ENCODE results near the gene TTC39B.

Gene TTC39B

DNA sequence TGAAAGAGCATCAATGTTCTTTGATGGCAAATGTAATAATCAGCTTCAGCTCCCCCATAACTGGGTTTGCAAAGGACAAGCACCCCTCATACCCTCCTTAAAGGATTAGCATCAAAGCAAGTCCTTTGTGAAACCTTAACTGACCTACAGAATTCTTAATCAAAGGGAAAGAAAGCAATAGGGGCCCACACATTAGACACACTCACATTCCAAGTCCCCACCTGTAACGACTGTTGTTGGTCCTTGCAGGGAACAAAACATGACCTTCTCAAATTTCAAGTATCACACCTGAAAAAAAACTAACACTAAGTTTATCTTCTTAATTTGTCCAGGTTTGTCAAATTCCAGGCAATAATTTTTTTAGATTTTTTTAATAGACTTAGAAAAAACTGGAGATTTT is 32.6 kb downstream of the TTC39B start:
- H3K4me3 ChIP-seq (ENCODE audit: control insufficient read depth, low read depth, low read length) = no peak overlapping the region
- DNase-seq (ENCODE audit: low read depth) = no peak
- TF ChIP-seq, protein P1, sequence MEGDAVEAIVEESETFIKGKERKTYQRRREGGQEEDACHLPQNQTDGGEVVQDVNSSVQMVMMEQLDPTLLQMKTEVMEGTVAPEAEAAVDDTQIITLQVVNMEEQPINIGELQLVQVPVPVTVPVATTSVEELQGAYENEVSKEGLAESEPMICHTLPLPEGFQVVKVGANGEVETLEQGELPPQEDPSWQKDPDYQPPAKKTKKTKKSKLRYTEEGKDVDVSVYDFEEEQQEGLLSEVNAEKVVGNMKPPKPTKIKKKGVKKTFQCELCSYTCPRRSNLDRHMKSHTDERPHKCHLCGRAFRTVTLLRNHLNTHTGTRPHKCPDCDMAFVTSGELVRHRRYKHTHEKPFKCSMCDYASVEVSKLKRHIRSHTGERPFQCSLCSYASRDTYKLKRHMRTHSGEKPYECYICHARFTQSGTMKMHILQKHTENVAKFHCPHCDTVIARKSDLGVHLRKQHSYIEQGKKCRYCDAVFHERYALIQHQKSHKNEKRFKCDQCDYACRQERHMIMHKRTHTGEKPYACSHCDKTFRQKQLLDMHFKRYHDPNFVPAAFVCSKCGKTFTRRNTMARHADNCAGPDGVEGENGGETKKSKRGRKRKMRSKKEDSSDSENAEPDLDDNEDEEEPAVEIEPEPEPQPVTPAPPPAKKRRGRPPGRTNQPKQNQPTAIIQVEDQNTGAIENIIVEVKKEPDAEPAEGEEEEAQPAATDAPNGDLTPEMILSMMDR (conservative IDR thresholded peaks at IDR 0.05; ENCODE audit: control insufficient read depth, insufficient read depth, low read depth, low read length) = no peak

DNA sequence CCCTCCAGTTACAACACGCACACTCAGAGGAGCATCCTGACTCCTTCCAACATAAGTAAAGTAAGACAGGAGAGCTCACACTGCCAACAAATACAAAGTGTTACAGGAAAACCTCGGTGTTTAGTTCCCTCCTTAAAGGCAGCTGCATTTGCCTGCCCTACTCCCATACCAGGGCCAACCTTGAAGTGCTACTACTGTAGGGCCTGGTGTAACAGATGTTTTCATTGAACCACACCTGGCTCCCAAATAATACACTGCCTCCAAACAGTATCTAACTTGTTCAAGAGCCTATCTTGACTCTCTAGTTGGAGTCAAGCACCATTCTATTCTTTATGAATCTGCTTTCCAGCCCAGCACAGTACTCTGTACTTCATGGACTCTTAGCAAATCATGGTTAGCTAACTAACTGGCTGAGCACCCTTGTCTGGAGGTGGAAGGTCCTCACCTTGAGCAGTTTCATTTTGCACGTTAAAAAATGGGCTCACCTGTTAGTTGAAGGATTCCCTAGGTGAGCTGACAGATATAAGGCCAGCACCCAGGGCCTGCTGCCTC is 34.6 kb downstream of the TTC39B start:
- DNase-seq (ENCODE audit: low read depth) = no peak
- H3K4me3 ChIP-seq (ENCODE audit: control insufficient read depth, low read depth, low read length) = no peak overlapping the region
- TF ChIP-seq, protein P1 (conservative IDR thresholded peaks at IDR 0.05; ENCODE audit: control insufficient read depth, insufficient read depth, low read depth, low read length) = no peak

DNA sequence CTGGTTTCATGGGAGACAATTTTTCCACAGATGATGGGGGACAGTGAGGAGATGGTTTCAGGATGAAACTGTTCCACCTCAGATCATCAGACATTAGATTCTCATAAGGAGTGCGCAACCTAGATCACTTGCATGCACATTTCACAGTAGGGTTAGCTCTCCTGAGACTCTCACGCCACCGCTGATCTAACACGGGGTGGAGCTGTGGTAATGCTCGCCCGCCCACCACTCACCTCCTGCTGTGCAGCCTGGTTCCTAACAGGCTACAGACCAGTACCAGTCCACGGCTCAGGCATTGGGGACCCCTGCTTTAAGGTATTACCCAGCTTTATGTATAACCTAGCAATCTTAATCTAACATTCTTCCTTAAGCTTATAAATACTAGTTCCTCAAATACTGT is 35.6 kb downstream of the TTC39B start:
- no peak overlapping the region for H3K4me3 ChIP-seq (ENCODE audit: control insufficient read depth, low read depth, low read length)
- DNase-seq (ENCODE audit: low read depth) = no peak
- TF ChIP-seq, protein P1 (conservative IDR thresholded peaks at IDR 0.05; ENCODE audit: control insufficient read depth, insufficient read depth, low read depth, low read length) = no peak

DNA sequence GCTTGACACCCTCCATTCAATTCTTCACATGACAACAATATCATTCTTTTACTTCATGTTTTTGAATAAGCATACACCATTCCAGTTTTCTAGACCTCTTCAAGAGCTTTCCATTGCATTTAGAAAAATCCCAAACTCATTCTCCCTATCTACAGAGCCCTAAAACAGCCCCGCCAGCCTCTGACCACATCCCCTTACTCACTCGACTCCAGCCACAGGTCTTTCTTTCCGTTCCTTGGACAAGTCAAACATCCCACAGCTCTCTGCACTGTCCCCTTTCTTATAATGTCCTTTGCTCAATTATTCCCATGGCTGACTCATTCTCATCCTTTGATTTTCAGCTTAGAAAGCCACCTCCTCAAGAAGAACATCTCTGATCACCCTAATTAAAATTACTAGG is 38.2 kb downstream of the TTC39B start:
- H3K4me3 ChIP-seq (ENCODE audit: control insufficient read depth, low read depth, low read length) = no peak overlapping the region
- no peak for DNase-seq (ENCODE audit: low read depth)
- TF ChIP-seq, protein P1 (conservative IDR thresholded peaks at IDR 0.05; ENCODE audit: control insufficient read depth, insufficient read depth, low read depth, low read length) = no peak

DNA sequence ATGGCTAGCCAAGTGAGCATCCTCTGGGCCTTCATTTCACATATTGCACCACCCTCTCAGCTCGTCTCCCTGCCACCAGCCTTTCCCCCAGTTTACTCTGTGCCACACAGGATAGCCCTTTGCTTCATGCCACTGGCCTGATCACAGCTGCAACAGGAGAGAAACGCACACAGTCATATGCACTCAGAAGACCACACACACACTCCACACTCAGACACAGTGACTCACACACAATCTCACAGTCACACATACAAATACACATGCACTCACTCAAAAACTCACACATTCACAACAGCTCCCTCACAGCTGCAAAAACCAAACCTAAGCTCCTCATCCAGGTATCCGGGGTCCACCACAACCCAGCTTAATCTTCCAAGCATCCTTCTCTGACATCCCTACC is 38.7 kb downstream of the TTC39B start:
- peak; percentile 18 for DNase-seq (ENCODE audit: low read depth)
- TF ChIP-seq, protein P1 (conservative IDR thresholded peaks at IDR 0.05; ENCODE audit: control insufficient read depth, insufficient read depth, low read depth, low read length) = no peak

DNA sequence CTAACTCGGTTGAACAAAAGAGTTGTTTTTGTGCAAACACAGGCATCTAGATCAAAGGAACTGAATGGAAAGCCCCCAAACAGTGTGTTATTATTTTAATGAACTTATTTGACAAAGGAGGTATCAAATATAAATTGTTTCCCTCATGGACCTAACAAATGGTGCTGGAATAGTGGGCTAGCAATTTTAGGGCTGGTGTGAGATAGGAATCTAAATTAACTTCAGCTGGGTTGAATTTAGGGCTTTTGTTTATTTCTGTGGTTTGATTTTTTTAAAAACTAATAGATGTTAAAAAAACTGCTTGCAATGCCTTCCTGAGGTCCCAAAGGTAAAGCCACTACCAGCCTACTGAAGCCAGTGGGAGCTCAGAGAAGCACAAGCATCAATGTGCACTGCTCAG is 42.1 kb downstream of the TTC39B start:
- H3K4me3 ChIP-seq (ENCODE audit: control insufficient read depth, low read depth, low read length) = no peak overlapping the region
- DNase-seq (ENCODE audit: low read depth) = no peak
- TF ChIP-seq, protein P1 (conservative IDR thresholded peaks at IDR 0.05; ENCODE audit: control insufficient read depth, insufficient read depth, low read depth, low read length) = no peak

More for the DNA sequence above, 38.7 kb downstream of the TTC39B start:
- no peak overlapping the region for H3K4me3 ChIP-seq (ENCODE audit: control insufficient read depth, low read depth, low read length)

DNA sequence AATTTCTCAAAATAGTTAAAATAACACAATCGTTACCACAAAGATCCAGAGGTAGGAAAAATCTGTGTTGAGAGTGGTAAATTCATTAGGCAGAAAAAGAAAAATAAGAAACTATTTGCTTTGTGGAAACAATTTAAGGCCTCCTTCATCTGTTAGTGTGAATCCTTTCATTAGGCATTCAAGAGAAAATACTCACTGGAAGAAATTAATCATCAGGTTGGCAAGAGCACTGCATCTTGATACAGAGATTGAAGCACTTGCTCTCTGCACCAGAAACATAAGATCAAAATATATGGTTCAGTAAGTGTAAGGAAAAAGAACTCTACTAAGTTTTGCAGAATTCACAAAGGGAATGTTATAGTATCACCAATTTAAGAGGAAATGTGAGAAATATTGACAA is 44.4 kb downstream of the TTC39B start:
- TF ChIP-seq, protein P1 (conservative IDR thresholded peaks at IDR 0.05; ENCODE audit: control insufficient read depth, insufficient read depth, low read depth, low read length) = no peak
- DNase-seq (ENCODE audit: low read depth) = no peak
- no peak overlapping the region for H3K4me3 ChIP-seq (ENCODE audit: control insufficient read depth, low read depth, low read length)

Measured in fibroblast of mammary gland (primary cell).